Spleen (tissue), 11 donors: ENCODE results near the gene JOSD2. TPM values are rescaled to one million over a fixed set of nuclear protein-coding genes. Genes with fewer than 3 reads are reported as not detected.

Experiments used
- DNase-seq: peaks from one replicate; pipeline ENCODE4 v3.0.0-alpha.2; 2020
- H3K27ac ChIP-seq, 8 donors: fragments of 200-600 bp; sonication (generic) in 7 of 8; 1 replicate in 4 of 8; 2 replicates in 4 of 8; pipeline versions ENCODE4 v1.5.0 to v1.8.0; 2016 to 2021; ENCODE audit warnings: inconsistent platforms in 4 of 8, mild to moderate bottlenecking in 4 of 8, moderate library complexity in 1 of 8
- H3K27me3 ChIP-seq, 7 donors: fragments of 200-600 bp; sonication (generic) in 6 of 7; replicated peaks in 1 of 7; 1 replicate in 4 of 7; 2 replicates in 3 of 7; pipeline versions ENCODE4 v1.5.0 to v1.8.0; 2016 to 2021; ENCODE audit warnings: inconsistent platforms in 3 of 7, mild to moderate bottlenecking in 1 of 7
- H3K36me3 ChIP-seq, 6 donors: fragments of 200-600 bp; sonication (generic) in 5 of 6; 1 replicate in 4 of 6; 2 replicates in 2 of 6; pipeline versions ENCODE4 v1.5.0 to v1.8.0; 2016 to 2021; ENCODE audit warnings: inconsistent platforms in 2 of 6
- H3K4me1 ChIP-seq, 6 donors: fragments of 200-600 bp; sonication (generic) in 5 of 6; 1 replicate in 3 of 6; 2 replicates in 3 of 6; pipeline versions ENCODE4 v1.5.0 to v1.8.0; 2016 to 2021; ENCODE audit warnings: inconsistent platforms in 3 of 6
- H3K4me3 ChIP-seq, 8 donors: fragments of 200-600 bp; sonication (generic) in 7 of 8; 1 replicate in 4 of 8; 2 replicates in 4 of 8; pipeline versions ENCODE4 v1.5.0 to v1.8.0; 2016 to 2021; ENCODE audit warnings: inconsistent platforms in 4 of 8, mild to moderate bottlenecking in 4 of 8, moderate library complexity in 2 of 8
- H3K9me3 ChIP-seq, 8 donors: fragments of 200-600 bp; sonication (generic) in 7 of 8; 1 replicate in 4 of 8; 2 replicates in 4 of 8; pipeline versions ENCODE4 v1.5.0 to v1.8.0; 2016 to 2021; ENCODE audit warnings: inconsistent platforms in 4 of 8
- POLR2A ChIP-seq, 3 donors: fragments of 450-650 bp; IDR thresholded peaks; one replicate each; pipeline ENCODE4 v1.5.1; 2017; ENCODE audit warnings: antibody characterized with exemption in 3 of 3, mild to moderate bottlenecking in 1 of 3
- POLR2AphosphoS5 ChIP-seq, 3 donors: sonication (generic); formaldehyde crosslinking; IDR thresholded peaks; one replicate each; pipeline ENCODE4 v1.5.1; 2017; ENCODE audit warnings: antibody characterized with exemption in 3 of 3
- WGBS, 5 donors: extraction: QIAGEN DNeasy Blood & Tissue Kit in 3 of 5; methylation state at CpG; one replicate each; pipeline versions ENCODE4 v1.1.5 to v1.1.7; 2013 to 2018; 5-methylcytosine and 5-hydroxymethylcytosine counted together
- intact Hi-C: fragments of 100-400 bp; cut with DNase I; formaldehyde crosslinking; loops from one replicate; pipeline ENCODE4 v1.15.0; 2023; ENCODE audit warnings: low total_unique reads
- polyA plus RNA-seq, 3 donors: library from polyadenylated mRNA; stranded (reverse); fragments of 200-250 nt; gene quantifications; one replicate each; pipeline ENCODE4 v1.2.1, GENCODE V29; 2013
- total RNA-seq, 7 donors: library from RNA; depleted of rRNA in 3 of 7; stranded (reverse); fragments of >200 nt in 3 of 7; fragmentation: NEBNext Ultra II Directional in 4 of 7; extraction: Animal tissue kit (Norgen Biotek cat#: 25700) in 4 of 7; gene quantifications; one replicate each; pipeline versions ENCODE4 v1.1.0 to v1.2.1, GENCODE V29; 2016 to 2021
- TF ChIP-seq, protein P1 (sequence below), 11 experiments: fragments of 200-600 bp in 7 of 11; fragments of 450-650 bp in 4 of 11; sonication (generic) in 4 of 11; IDR thresholded peaks in 8 of 11; conservative IDR thresholded peaks in 3 of 11; 1 replicate in 7 of 11; 2 replicates in 4 of 11; pipeline versions ENCODE4 v1.4.0 to v1.8.0; 2016 to 2021; ENCODE audit warnings: antibody characterized with exemption in 11 of 11, inconsistent platforms in 4 of 11, mild to moderate bottlenecking in 1 of 11
- donor health status: healthy with polysubstance abuse.
- donor health status: DM: no; HTN: no; CAD: no; lungs with moderate emphysema.
- donor health status: DM: no; HTN: no; CAD: no.
- donor health status: Bipolar disorder and iron deficiency.
- donor health status: healthy.
- donor health status: DM: no; HTN: no; CAD: no.
- donor health status: DM: yes; HTN: yes; CAD: no.

The JOSD2 gene
- total and polyA plus RNA-seq, 10 donors, result 21.4 to 54.3 (median 30.7) TPM

DNA sequence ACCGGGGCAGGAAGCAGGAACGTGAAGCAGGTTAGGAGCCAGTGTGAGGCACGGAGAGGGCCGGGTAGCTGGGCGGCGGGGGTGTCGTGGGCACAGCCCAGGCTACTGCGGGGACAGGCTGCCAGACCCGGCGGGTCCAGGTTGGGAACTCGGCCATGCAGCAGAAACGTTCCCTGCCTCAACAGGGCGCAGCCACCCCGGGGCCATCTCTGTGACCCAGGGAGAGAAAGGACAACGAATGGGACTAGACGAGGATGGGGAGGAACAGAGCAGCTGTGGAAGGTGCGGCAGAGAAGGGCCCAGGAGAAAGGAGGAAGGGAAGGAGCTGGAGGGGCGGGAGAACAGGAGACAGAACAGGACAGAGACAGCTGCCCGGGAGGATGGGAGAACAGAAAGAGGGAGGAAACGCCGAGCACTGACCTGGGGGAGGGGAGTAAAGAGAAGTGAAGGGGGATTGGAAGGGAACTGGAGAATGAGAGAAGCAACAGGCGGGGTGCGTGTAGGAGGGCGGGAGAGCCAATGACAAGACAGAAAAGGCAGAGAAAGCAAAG is 21.5 kb downstream of the JOSD2 start:
- TF ChIP-seq POLR2AphosphoS5 (IDR thresholded peaks at IDR 0.05) (peak in 2 of 3 donors; percentile 20 to 59), POLR2A (IDR thresholded peaks at IDR 0.05) (no peak)
- peak overlapping the region in 1 of 8 donors; percentile 8 for H3K27ac ChIP-seq
- 53 to 70% (median 66%) methylated on average over 24 of the region's 24 CpGs for WGBS, 5 donors
- no peak overlapping the region for H3K4me3 ChIP-seq
- peaks cover 0 to 29% (median 11%) of the 10 kb centered on the region in 6 donors for H3K4me1 ChIP-seq
- intact Hi-C loops, result no loop called here
- peaks cover 0 to 19% (median 0%) of the 10 kb centered on the region in 7 donors for H3K27me3 ChIP-seq
- no peaks in the 10 kb centered on the region for H3K9me3 ChIP-seq
- DNase-seq, result peak; percentile 50
- peaks cover 0 to 17% (median 2%) of the 10 kb centered on the region in 6 donors for H3K36me3 ChIP-seq

DNA sequence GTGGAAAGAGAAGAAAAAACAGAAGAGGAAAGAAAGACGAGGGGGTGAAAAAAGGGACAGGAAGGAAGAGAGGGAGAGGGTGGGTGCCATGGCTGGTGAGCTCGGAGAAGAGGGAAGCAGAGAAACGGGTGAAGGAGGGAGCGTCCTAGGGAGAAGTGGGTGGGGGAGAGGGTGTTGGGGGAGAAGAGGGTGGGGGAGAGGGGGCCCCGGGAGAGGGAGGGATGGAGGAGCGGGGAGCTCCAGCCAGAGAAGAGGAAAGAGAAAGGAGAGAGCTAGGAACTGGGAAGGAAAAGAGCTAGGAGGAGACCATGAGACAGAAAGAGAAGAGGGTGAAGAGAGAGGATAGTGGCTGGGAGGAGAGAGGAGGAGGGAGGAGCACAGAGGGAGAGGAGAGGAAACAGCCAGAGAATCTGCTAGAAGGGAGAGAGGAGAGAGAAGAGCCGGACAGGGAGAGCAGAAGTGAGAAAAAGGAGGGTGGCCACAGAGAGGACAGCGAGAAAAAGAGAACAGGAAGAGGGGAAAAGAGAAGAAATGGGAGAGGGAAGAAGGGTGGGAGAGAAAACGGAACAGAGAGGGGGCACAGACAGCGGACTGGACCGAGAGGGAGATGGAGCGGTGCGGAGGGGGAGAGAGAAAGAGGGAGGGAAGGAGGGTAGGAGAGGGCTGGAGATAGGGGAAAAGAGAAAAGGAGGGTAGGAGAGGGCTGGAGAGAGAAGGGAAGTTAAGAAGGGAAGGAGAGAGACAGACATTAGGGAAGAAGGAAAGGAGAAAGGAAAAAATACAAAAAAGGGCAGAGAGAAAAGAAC is 22.4 kb downstream of the JOSD2 start:
- peak; percentile 15 for DNase-seq
- Histone ChIP-seq H3K4me1 (peaks cover 0 to 29% (median 11%) of the 10 kb centered on the region in 6 donors), H3K27ac (peak overlapping the region in 3 of 8 donors; percentile 15 to 52 (median 33)), H3K4me3 (no peak overlapping the region), H3K36me3 (peaks cover 0 to 26% (median 6%) of the 10 kb centered on the region in 6 donors), H3K9me3 (no peaks in the 10 kb centered on the region), H3K27me3 (peaks cover 0 to 19% (median 0%) of the 10 kb centered on the region in 7 donors)
- 24 to 33% (median 29%) methylated on average over 13 of the region's 13 CpGs for WGBS, 5 donors
- TF ChIP-seq POLR2A (IDR thresholded peaks at IDR 0.05) (no peak), POLR2AphosphoS5 (IDR thresholded peaks at IDR 0.05) (no peak)
- TF ChIP-seq, protein P1, sequence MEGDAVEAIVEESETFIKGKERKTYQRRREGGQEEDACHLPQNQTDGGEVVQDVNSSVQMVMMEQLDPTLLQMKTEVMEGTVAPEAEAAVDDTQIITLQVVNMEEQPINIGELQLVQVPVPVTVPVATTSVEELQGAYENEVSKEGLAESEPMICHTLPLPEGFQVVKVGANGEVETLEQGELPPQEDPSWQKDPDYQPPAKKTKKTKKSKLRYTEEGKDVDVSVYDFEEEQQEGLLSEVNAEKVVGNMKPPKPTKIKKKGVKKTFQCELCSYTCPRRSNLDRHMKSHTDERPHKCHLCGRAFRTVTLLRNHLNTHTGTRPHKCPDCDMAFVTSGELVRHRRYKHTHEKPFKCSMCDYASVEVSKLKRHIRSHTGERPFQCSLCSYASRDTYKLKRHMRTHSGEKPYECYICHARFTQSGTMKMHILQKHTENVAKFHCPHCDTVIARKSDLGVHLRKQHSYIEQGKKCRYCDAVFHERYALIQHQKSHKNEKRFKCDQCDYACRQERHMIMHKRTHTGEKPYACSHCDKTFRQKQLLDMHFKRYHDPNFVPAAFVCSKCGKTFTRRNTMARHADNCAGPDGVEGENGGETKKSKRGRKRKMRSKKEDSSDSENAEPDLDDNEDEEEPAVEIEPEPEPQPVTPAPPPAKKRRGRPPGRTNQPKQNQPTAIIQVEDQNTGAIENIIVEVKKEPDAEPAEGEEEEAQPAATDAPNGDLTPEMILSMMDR (IDR thresholded peaks at IDR 0.05 in 8 of 11, conservative IDR thresholded peaks at IDR 0.05 in 3 of 11), result no peak
- intact Hi-C loops, result no loop called here

DNA sequence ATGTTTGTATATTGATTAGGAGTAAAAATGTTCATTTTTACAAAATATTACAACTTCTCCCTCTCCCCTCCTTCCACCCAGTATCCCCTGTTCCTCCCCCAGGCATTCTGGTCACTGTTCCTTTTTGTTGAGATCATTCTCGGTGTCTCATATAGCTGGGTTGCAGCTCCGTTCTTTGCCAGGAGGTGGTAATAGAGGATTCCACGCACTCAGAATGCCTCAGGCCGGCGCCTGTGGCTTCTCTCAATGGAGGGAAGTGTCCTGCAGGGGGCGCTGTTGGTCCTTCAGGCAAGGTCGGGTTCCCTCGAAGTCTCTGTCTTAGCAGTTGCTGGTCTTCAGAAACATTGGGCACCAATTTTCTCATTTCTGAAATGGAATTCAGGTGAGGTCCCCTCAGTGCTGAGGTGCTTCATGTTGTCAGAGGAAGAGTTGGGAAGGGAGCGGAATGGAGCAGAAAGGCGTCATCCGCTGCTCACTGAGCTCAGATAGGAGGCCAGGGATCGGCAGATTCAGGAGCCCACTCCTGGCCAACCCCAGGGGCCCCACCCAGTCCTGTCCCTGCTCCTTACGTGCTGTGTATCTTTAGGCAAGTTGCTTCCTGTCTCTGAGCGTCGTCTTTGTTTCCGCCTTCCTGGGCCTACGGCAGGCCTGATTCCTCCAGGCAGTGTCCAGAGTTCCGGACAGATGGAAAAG is 24.0 kb downstream of the JOSD2 start:
- intact Hi-C loops, result no loop called here
- TF ChIP-seq POLR2AphosphoS5 (IDR thresholded peaks at IDR 0.05) (no peak), POLR2A (IDR thresholded peaks at IDR 0.05) (no peak)
- TF ChIP-seq, protein P1 (IDR thresholded peaks at IDR 0.05 in 8 of 11, conservative IDR thresholded peaks at IDR 0.05 in 3 of 11), result peak in 6 of 11 experiments; percentile 23 to 49 (median 34)

DNA sequence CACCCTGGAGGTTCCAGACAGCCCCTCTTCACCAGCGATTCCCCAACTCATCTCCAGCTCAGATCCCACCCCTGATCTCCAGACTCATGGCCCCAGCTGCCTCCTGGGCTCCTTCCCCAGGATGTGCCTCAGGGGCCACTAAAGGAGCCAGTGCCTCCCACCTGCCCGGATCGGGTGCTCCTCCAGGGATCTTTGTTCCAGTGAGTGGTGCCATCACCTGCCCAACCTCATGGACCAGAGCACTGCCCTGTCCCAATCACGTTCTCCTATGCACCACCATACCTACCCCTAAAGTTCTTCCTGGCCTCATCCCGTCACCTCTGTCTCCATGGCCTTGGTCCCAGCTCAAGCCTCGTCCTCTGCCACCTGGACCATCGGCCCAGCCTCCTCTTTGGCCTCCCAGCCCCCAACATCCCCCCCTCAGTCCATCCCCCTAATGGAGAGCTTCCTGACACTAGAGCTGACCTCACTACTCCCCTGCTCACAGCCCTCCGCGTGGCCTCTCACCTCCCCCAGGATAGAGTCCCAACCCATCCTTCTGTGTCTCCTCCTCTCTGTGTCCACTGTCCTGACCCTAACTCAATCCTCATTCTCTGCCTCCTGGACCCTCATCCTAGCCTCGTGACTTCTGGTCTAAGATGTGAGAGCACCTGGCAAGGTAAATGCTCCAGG is 25.6 kb downstream of the JOSD2 start:
- 87 to 93% (median 89%) methylated on average over 10 of the region's 10 CpGs for WGBS, 5 donors
- intact Hi-C loops, result no loop called here
- no peak overlapping the region for H3K27ac ChIP-seq

More for the DNA sequence above, 24.0 kb downstream of the JOSD2 start:
- H3K27me3 ChIP-seq, result peaks cover 0 to 19% (median 0%) of the 10 kb centered on the region in 7 donors
- peaks cover 0 to 25% (median 9%) of the 10 kb centered on the region in 6 donors for H3K4me1 ChIP-seq
- 77 to 80% (median 78%) methylated on average over 18 of the region's 18 CpGs for WGBS, 5 donors
- H3K36me3 ChIP-seq, result peaks cover 0 to 42% (median 23%) of the 10 kb centered on the region in 6 donors
- no peaks in the 10 kb centered on the region for H3K9me3 ChIP-seq
- peak; percentile 70 for DNase-seq
- no peak overlapping the region for H3K27ac ChIP-seq
- H3K4me3 ChIP-seq, result no peak overlapping the region

More for the DNA sequence above, 25.6 kb downstream of the JOSD2 start:
- peak; percentile 46 for DNase-seq
- H3K4me3 ChIP-seq, result no peak overlapping the region
- TF ChIP-seq POLR2A (IDR thresholded peaks at IDR 0.05), result no peak
- TF ChIP-seq, protein P1 (IDR thresholded peaks at IDR 0.05 in 8 of 11, conservative IDR thresholded peaks at IDR 0.05 in 3 of 11), result no peak
- TF ChIP-seq POLR2AphosphoS5 (IDR thresholded peaks at IDR 0.05), result no peak
- H3K27me3 ChIP-seq, result peaks cover 0 to 11% (median 0%) of the 10 kb centered on the region in 7 donors
- H3K4me1 ChIP-seq, result peaks cover 0 to 9% (median under 1%) of the 10 kb centered on the region in 6 donors
- H3K9me3 ChIP-seq, result no peaks in the 10 kb centered on the region
- H3K36me3 ChIP-seq, result peaks cover 0 to 56% (median 37%) of the 10 kb centered on the region in 6 donors
